ENCODE data around the gene TAMALIN. TPM values are rescaled to one million over a fixed set of nuclear protein-coding genes. Genes with fewer than 3 reads are reported as not detected.
A peak's percentile ranks its signal among the peaks of the same experiment; 100 is the strongest.
"Not testable (repeated sequence)": the region's sequence is repeated elsewhere in the genome, so short reads cannot be mapped to it uniquely, and the experiment has no call there.

TAMALIN gene
- total RNA-seq, 2 experiments from 2014 or later = 6.4 to 11.5 TPM

- Mint-ChIP-seq H3K27me3 (no peaks in the 10 kb centered on the region), H3K36me3 (ENCODE audit: low read depth) (peaks cover 18% of the 10 kb centered on the region), H3K4me1 (peaks cover 72% of the 10 kb centered on the region), H3K9me3 (ENCODE audit: low read depth) (no peaks in the 10 kb centered on the region), H3K27ac (peak overlapping the region; percentile 81), H3K4me3 (no peak overlapping the region)
- CTCF ChIA-PET = interaction anchor here (0.7 to 3.7 kb wide), 12 partner anchors 9 to 119 kb away, joined by 3 to 32 read pairs (median 8); no protein-coding TSS in a partner anchor
- intact Hi-C loops (cut with DNase I, micrococcal nuclease) = loop anchor here (1.0 to 10.0 kb wide), 12 partner anchors 11 to 603 kb away; partner anchors contain the start of genes ACVR1B (in 2 of the 2), GALNT6 (in 1 of the 2), SLC4A8 (in 1 of the 2) and TAMALIN (in 1 of the 2)
- no peak for DNase-seq
- ATAC-seq = no peak
- POLR2A ChIA-PET = interaction anchor here (0.7 to 2.0 kb wide), 2 partner anchors 20 to 80 kb away, joined by 3 to 8 read pairs; partner anchors contain the start of gene ACVR1B
Observed at GRCh38 chr12:51971679-51972421, 34.9 kb upstream of the TAMALIN start.

GRCh38 chr12:51972422-51972812 is 34.3 kb upstream of the TAMALIN start:
- DNase-seq (no peak), ATAC-seq (no peak)
- no peaks in the 10 kb centered on the region for H3K9me3 Mint-ChIP-seq (ENCODE audit: low read depth)
- no peaks in the 10 kb centered on the region for H3K27me3 Mint-ChIP-seq
- H3K4me1 Mint-ChIP-seq = peaks cover 73% of the 10 kb centered on the region
- peaks cover 19% of the 10 kb centered on the region for H3K36me3 Mint-ChIP-seq (ENCODE audit: low read depth)
- H3K4me3 Mint-ChIP-seq = peak overlapping the region; percentile 1
- CTCF ChIA-PET = interaction anchor here (0.7 to 3.7 kb wide), 10 partner anchors 9 to 119 kb away, joined by 3 to 32 read pairs (median 8); no protein-coding TSS in a partner anchor
- intact Hi-C loops (cut with DNase I, micrococcal nuclease) = loop anchor here (5.0 to 10.0 kb wide), 3 partner anchors 145 to 578 kb away; partner anchors contain the start of genes GALNT6 (in 1 of the 2) and SLC4A8 (in 1 of the 2)
- POLR2A ChIA-PET = no interaction called here
- peak overlapping the region; percentile 23 for H3K27ac Mint-ChIP-seq

GRCh38 chr12:51972849-51973273 is 33.9 kb upstream of the TAMALIN start:
- Mint-ChIP-seq H3K27ac (peak overlapping the region; percentile 23), H3K4me3 (peak overlapping the region; percentile 1), H3K4me1 (peaks cover 73% of the 10 kb centered on the region), H3K27me3 (no peaks in the 10 kb centered on the region), H3K36me3 (ENCODE audit: low read depth) (peaks cover 22% of the 10 kb centered on the region), H3K9me3 (ENCODE audit: low read depth) (no peaks in the 10 kb centered on the region)
- intact Hi-C loops (cut with DNase I, micrococcal nuclease) = loop anchor here (5.0 to 10.0 kb wide), 3 partner anchors 146 to 578 kb away; partner anchors contain the start of genes GALNT6 (in 1 of the 2) and SLC4A8 (in 1 of the 2)
- ChIA-PET CTCF (interaction anchor here (0.7 to 3.7 kb wide), 8 partner anchors 8 to 118 kb away, joined by 3 to 32 read pairs (median 11); no protein-coding TSS in a partner anchor), POLR2A (no interaction called here)
- peak; percentile 70 for ATAC-seq
- peak; percentile 82 for DNase-seq

- Mint-ChIP-seq H3K36me3 (ENCODE audit: low read depth) (peaks cover 25% of the 10 kb centered on the region), H3K9me3 (ENCODE audit: low read depth) (no peaks in the 10 kb centered on the region), H3K27ac (peak overlapping the region; percentile 11), H3K4me3 (no peak overlapping the region), H3K27me3 (no peaks in the 10 kb centered on the region), H3K4me1 (peaks cover 72% of the 10 kb centered on the region)
- DNase-seq (no peak), ATAC-seq (no peak)
- ChIA-PET CTCF (interaction anchor here (0.6 to 3.7 kb wide), 2 partner anchors 13 to 607 kb away, joined by 3 to 32 read pairs; no protein-coding TSS in a partner anchor), POLR2A (no interaction called here)
- intact Hi-C loops (cut with DNase I, micrococcal nuclease) = loop anchor here (5.0 to 10.0 kb wide), 3 partner anchors 146 to 579 kb away; partner anchors contain the start of genes GALNT6 (in 1 of the 2) and SLC4A8 (in 1 of the 2)
Observed at GRCh38 chr12:51973560-51973959, 33.2 kb upstream of the TAMALIN start.

GRCh38 chr12:51974646-51975045 is 32.1 kb upstream of the TAMALIN start:
- H3K27me3 Mint-ChIP-seq = no peaks in the 10 kb centered on the region
- no peak overlapping the region for H3K27ac Mint-ChIP-seq
- H3K4me3 Mint-ChIP-seq = peak overlapping the region; percentile 27
- no peaks in the 10 kb centered on the region for H3K9me3 Mint-ChIP-seq (ENCODE audit: low read depth)
- ATAC-seq (no peak), DNase-seq (peak; percentile 47)
- H3K4me1 Mint-ChIP-seq = peaks cover 75% of the 10 kb centered on the region
- POLR2A ChIA-PET = interaction anchor here (0.6 kb wide), 1 partner anchor 189 kb away, joined by 3 read pairs; no protein-coding TSS in a partner anchor
- H3K36me3 Mint-ChIP-seq (ENCODE audit: low read depth) = peaks cover 25% of the 10 kb centered on the region
- intact Hi-C loops (cut with DNase I, micrococcal nuclease) = loop anchor here (5.0 to 10.0 kb wide), 3 partner anchors 147 to 580 kb away; partner anchors contain the start of genes GALNT6 (in 1 of the 2) and SLC4A8 (in 1 of the 2)
- CTCF ChIA-PET = interaction anchor here (0.7 to 1.5 kb wide), 9 partner anchors 9 to 58 kb away, joined by 3 to 6 read pairs (median 4); no protein-coding TSS in a partner anchor

GRCh38 chr12:51975196-51975595 is 31.6 kb upstream of the TAMALIN start:
- POLR2A ChIA-PET = no interaction called here
- no peak overlapping the region for H3K4me3 Mint-ChIP-seq
- peaks cover 25% of the 10 kb centered on the region for H3K36me3 Mint-ChIP-seq (ENCODE audit: low read depth)
- H3K27me3 Mint-ChIP-seq = no peaks in the 10 kb centered on the region
- H3K9me3 Mint-ChIP-seq (ENCODE audit: low read depth) = no peaks in the 10 kb centered on the region
- no peak overlapping the region for H3K27ac Mint-ChIP-seq
- ATAC-seq (no peak), DNase-seq (no peak)
- CTCF ChIA-PET = interaction anchor here (0.7 to 1.7 kb wide), 10 partner anchors 9 to 57 kb away, joined by 3 to 6 read pairs (median 4); no protein-coding TSS in a partner anchor
- intact Hi-C loops (cut with DNase I, micrococcal nuclease) = loop anchor here in 1 of 2 experiments (10.0 kb wide), 1 partner anchor 580 kb away; the partner anchor contains the start of gene GALNT6
- H3K4me1 Mint-ChIP-seq = peaks cover 76% of the 10 kb centered on the region

- no peak for DNase-seq
- H3K27ac Mint-ChIP-seq = no peak overlapping the region
- intact Hi-C loops (cut with DNase I, micrococcal nuclease) = loop anchor here in 1 of 2 experiments (10.0 kb wide), 1 partner anchor 582 kb away; the partner anchor contains the start of gene GALNT6
- POLR2A ChIA-PET = interaction anchor here (0.6 kb wide), 1 partner anchor 1650 kb away, joined by 3 read pairs; the partner anchor contains the start of gene ATF7
- H3K4me3 Mint-ChIP-seq = no peak overlapping the region
- no peaks in the 10 kb centered on the region for H3K27me3 Mint-ChIP-seq
- H3K4me1 Mint-ChIP-seq = peaks cover 70% of the 10 kb centered on the region
- peaks cover 31% of the 10 kb centered on the region for H3K36me3 Mint-ChIP-seq (ENCODE audit: low read depth)
- ATAC-seq = no peak
- H3K9me3 Mint-ChIP-seq (ENCODE audit: low read depth) = no peaks in the 10 kb centered on the region
- CTCF ChIA-PET = interaction anchor here (0.7 to 2.6 kb wide), 10 partner anchors 14 to 1029 kb away, joined by 3 to 13 read pairs (median 4); no protein-coding TSS in a partner anchor
Observed at GRCh38 chr12:51976376-51977160, 30.2 kb upstream of the TAMALIN start.

- intact Hi-C loops (cut with DNase I, micrococcal nuclease) = loop anchor here in 1 of 2 experiments (10.0 kb wide), 1 partner anchor 583 kb away; the partner anchor contains the start of gene GALNT6
- Mint-ChIP-seq H3K4me3 (no peak overlapping the region), H3K4me1 (peaks cover 63% of the 10 kb centered on the region), H3K27me3 (no peaks in the 10 kb centered on the region), H3K27ac (no peak overlapping the region), H3K9me3 (ENCODE audit: low read depth) (no peaks in the 10 kb centered on the region), H3K36me3 (ENCODE audit: low read depth) (peaks cover 36% of the 10 kb centered on the region)
- no peak for ATAC-seq
- CTCF ChIA-PET = interaction anchor here (0.7 to 2.6 kb wide), 14 partner anchors 11 to 1029 kb away, joined by 3 to 13 read pairs (median 4); no protein-coding TSS in a partner anchor
- POLR2A ChIA-PET = no interaction called here
- DNase-seq = no peak
Observed at GRCh38 chr12:51977320-51977753, 29.4 kb upstream of the TAMALIN start.

- H3K27me3 Mint-ChIP-seq, POLR2A ChIA-PET: not testable (repeated sequence)
- CTCF ChIA-PET = interaction anchor here (0.6 to 1.2 kb wide), 3 partner anchors 18 to 1218 kb away, joined by 3 to 6 read pairs (median 4); no protein-coding TSS in a partner anchor
Observed at GRCh38 chr12:51979306-51979705, 27.4 kb upstream of the TAMALIN start.

More at GRCh38 chr12:51979306-51979705, 27.4 kb upstream of the TAMALIN start:
- Mint-ChIP-seq H3K36me3 (ENCODE audit: low read depth) (peaks cover 39% of the 10 kb centered on the region), H3K4me1 (peaks cover 44% of the 10 kb centered on the region)
- not testable (repeated sequence) for H3K4me3 Mint-ChIP-seq; ATAC-seq; H3K9me3 Mint-ChIP-seq (ENCODE audit: low read depth); H3K27ac Mint-ChIP-seq; DNase-seq
- intact Hi-C loops (cut with DNase I, micrococcal nuclease) = loop anchor here in 1 of 2 experiments (10.0 kb wide), 1 partner anchor 585 kb away; the partner anchor contains the start of gene GALNT6
